Ovary (tissue), 3 donors: ENCODE data around the gene SPG11.

Experiments
- CTCF ChIP-seq, 3 donors: fragments of 450-650 bp in 2 of 3; fragments of 200-600 bp in 1 of 3; IDR thresholded peaks; one replicate each; pipeline versions ENCODE4 v1.5.1 to v1.8.0; 2016 to 2022; ENCODE audit warnings: antibody characterized with exemption in 3 of 3, mild to moderate bottlenecking in 1 of 3
- EP300 ChIP-seq: sonication (generic); formaldehyde crosslinking; IDR thresholded peaks from one replicate; pipeline ENCODE4 v1.6.1; 2017; ENCODE audit warnings: antibody characterized with exemption
- POLR2A ChIP-seq: fragments of 450-650 bp; IDR thresholded peaks from one replicate; pipeline ENCODE4 v1.6.1; 2017; ENCODE audit warnings: antibody characterized with exemption, mild to moderate bottlenecking, moderate library complexity
- donor health status: DM: no; HTN: no; CAD: no.

- TF ChIP-seq CTCF (IDR thresholded peaks at IDR 0.05) (no peak), POLR2A (no peak), EP300 (no peak)
These were observed 10.2 kb upstream of the SPG11 start for GRCh38 chr15:44673639-44674038.
